GM19395 (cell line): ENCODE data around the gene MARS1.
"Not testable (repeated sequence)": the region's sequence is repeated elsewhere in the genome, so short reads cannot be mapped to it uniquely, and the experiment has no call there.

ENCODE experiments used
- ATAC-seq: cut with Tn5 transposase; IDR thresholded peaks from one replicate; pipeline ENCODE4 v1.9.1; 2021; ENCODE audit warnings: mild to moderate bottlenecking, moderate library complexity; ENCODE audit not compliant: unreplicated experiment

The MARS1 gene

DNA sequence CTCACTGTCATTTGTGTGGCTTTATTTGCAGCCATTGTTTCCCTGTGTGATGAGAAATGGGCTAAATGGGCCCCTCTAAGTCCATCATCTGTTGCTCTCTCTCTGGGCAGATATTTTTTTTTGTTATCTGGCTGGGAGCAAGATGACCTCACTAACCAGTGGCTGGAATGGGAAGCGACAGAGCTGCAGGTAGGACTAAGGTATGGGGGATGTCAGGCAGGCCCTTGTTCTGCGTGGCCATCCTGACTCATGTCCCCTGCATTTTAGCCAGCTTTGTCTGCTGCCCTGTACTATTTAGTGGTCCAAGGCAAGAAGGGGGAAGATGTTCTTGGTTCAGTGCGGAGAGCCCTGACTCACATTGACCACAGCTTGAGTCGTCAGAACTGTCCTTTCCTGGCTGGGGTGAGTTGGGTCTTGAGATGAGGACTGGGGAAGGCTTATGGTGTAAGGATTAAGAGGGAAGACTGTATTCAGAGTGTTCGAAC lies 1.3 kb downstream of the MARS1 start:
- no peak for ATAC-seq

DNA sequence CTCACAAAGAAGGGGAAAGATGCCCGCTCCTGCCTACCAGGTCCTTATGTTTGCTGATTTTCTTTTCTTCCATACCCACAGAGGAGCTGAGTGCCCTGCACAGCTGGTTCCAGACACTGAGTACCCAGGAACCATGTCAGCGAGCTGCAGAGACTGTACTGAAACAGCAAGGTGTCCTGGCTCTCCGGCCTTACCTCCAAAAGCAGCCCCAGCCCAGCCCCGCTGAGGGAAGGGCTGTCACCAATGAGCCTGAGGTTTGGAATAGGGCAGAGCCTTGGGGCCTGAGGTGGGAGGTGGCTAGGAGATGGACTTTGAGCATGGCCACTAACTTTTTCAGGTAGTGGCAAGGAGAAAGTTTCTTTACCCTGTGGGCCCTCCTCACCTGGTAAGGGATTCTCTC lies 2.3 kb downstream of the MARS1 start:
- no peak for ATAC-seq

DNA sequence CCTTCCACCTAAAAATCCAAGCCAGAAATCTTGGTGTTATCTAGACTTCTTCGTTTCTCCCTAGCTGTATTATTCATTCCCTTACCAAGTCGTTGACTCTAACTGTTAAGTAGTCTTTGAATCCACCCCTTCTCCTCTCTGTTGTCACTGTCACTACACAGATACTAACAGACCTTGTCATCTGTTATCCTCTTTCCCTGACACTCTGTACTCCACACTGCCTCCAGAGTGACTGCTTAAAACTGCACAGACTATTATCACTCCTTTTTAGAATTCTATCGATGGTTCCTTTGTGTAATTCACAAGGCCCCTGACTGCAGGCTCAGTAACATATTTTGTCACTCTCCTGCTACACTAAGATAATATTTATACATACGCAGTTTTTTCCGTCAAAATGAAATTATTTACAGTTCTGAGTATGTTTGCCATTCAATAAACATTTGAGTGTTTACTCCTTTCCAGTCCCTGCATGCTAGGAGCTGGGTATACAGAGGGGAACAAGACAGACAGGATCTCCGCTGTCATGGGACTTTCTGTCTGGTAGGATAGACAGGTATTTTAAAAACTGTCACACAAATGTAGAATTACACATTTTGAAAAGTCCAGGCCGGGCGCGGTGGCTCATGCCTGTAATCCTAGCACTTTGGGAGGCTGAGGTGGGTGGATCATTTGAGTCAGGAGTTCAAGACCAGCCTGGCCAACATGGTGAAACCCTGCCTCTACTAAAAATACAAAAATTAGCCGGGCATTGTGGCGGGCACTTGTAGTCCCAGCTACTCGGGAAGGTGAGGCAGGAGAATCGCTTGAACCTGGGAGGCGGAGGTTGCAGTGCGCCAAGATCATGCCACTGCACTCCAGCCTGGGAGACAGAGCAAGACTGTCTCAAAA lies 3.8 kb downstream of the MARS1 start:
- ATAC-seq, result no peak

DNA sequence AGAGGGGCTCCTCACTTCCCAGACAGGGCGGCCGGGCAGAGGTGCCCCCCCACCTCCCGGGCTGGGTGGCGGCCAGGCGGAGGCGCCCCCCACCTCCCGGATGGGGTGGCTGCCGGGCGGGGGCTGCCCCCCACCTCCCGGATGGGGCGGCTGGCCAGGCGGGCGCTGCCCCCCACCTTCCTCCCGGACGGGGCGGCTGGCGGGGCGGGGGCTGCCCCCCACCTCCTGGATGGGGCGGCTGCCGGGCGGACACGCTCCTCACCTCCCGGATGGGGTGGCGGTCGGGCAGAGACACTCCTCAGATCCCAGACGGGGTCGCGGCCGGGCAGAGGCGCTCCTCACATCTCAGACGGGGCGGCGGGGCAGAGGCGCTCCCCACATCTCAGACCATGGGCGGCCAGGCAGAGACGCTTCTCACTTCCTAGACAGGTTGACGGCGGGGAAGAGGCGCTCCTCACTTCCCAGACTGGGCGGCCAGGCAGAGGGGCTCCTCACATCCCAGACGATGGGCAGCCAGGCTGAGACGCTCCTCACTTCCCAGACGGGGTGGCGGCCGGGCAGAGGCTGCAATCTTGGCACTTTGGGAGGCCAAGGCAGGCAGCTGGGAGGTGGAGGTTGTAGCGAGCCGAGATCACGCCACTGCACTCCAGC lies 7.3 kb downstream of the MARS1 start:
- ATAC-seq, result not testable (repeated sequence)

DNA sequence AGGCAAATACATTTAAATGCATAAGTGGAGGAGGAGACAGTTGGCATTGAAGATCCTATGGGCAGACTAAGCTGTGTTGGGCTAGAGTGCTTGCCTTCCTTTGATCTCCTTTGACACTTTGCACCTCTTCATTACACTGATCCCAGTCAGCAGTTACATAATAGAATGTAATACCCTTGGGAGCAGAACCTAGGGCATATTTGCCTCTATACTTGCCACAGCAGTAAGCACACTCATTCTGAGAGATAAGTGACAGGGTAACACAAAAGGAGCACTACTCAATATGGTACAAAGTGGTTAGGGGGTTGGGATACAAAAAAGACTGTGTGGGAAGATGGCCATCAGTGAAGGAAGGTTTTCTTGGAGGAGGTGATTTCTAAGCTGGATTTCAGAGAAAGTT lies 9.0 kb downstream of the MARS1 start:
- ATAC-seq, result no peak

DNA sequence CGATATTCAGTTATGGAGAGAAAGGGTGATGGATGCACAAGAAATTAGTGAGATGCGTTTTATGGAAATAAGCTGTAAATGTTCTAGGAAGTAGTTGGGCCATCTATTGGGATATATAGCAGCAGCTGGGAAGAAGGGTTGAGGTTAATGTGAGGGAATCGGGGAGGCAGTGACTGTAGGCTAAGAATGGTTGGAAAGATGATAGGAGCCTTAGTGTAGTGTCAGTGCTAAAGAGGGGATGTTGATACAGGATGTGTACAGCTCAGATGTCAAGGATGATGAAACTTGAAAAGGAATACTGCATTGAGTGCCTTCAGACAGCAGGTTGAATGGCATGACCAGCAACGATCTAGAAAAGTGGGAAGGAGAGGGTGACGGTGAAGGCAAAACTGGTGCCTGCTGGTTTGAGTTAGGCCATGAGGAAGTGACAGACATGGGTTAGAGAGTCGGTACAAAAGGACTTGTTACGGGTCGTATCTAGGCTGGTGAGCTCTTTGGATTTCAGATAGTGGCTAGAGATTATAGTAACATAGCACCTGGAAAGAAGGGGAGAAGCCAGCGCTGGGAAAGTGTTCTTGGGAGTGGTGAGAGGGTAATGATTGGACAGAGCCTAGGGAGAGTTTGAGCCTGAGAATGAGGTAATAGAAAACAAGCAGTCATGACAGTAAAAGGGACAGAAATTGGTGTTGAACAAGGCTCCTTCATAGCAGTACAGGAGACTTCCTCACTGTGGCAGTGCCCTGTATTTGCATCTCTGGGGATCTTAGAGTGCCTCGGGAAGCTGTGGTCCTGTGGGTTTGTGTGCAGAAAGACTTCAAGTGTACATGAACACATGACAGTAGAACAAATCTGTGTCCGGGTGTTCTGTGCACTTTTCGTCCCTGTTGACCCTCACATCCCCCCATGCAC lies 9.6 kb downstream of the MARS1 start:
- ATAC-seq, result no peak

DNA sequence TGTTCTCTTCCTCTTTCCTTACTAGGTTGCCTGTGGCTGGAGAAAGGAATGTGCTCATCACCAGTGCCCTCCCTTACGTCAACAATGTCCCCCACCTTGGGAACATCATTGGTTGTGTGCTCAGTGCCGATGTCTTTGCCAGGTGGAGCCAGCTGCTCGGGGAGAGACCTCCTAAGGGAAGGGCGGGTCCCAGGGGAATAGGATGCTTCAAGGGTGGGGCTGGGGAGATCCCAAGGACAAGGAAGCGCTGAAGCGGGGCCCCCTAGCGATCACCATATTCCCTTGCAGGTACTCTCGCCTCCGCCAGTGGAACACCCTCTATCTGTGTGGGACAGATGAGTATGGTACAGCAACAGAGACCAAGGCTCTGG lies 10.2 kb downstream of the MARS1 start:
- no peak for ATAC-seq

DNA sequence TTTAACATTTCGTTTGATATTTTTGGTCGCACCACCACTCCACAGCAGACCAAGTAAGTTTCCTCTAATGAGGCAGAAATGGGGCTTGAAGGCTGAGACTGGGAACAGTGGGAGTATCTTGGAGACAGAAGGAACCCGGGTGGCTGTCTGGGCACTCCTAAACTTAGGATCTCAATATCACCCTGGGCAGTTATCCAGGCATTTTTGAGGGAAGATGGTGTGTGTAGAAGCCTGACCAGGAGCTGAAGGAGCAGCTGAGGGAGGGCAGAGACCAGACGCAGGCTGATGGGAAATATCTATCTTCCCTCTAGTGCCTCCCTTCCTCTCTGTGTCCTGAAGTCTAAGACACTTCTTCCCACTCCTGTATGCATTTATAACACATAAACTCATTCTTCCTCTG lies 10.7 kb downstream of the MARS1 start:
- ATAC-seq, result no peak

DNA sequence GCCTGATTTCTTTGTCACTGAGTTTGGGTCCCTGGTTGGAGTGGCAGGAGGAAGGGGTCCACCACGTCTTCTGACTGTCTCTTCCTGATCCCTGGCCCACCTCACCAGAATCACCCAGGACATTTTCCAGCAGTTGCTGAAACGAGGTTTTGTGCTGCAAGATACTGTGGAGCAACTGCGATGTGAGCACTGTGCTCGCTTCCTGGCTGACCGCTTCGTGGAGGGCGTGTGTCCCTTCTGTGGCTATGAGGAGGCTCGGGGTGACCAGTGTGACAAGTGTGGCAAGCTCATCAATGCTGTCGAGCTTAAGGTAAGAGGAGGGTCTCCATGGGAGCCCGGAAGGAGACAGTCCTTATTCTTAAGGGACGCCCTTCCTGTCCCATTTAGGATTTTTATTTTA lies 12.3 kb downstream of the MARS1 start:
- no peak for ATAC-seq

DNA sequence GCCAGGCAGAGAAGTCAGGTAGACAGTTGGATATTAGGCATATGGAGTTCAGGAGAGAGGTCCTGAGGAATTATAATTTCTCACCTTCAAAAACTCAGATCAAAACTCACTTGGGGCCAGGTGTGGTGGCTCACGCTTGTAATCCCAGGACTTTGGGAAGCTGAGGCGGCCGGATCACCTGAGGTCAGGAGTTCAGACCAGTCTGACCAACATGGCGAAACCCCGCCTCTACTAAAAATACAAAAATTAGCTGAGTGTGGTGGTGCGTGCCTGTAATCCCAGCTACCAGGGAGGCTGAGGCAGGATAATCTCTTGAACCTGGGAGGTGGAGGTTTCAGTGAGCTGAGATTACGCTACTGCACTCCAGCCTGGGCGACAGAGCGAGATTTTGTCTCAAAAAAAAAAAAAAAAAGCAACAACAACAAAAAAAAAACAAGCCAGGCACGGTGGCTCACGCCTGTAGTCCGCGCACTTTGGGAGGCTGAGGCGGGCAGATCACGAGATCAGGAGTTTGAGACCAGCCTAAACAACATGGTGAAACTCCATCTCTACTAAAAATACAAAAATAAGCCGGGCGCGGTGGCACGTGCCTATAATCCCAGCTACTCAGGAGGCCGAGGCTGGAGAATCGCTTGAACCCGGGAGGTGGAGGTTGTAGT lies 14.6 kb downstream of the MARS1 start:
- ATAC-seq, result not testable (repeated sequence)

DNA sequence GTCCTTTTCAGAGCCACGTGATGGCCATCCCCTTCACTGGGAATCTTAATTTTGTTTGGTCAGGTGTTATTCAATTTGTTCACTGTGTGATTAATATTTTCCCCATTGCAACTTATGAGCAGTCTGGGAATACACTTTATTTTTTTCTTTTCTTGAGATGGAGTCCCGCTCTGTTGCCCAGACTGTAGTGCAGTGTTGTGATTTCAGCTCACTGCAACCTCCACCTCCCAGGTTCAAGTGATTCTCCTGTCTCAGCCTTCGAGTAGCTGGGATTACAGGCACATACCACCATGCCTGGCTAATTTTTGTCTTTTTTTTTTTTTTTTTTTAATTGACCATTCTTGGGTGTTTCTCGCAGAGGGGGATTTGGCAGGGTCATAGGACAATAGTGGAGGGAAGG lies 18.7 kb downstream of the MARS1 start:
- ATAC-seq, result not testable (repeated sequence)

DNA sequence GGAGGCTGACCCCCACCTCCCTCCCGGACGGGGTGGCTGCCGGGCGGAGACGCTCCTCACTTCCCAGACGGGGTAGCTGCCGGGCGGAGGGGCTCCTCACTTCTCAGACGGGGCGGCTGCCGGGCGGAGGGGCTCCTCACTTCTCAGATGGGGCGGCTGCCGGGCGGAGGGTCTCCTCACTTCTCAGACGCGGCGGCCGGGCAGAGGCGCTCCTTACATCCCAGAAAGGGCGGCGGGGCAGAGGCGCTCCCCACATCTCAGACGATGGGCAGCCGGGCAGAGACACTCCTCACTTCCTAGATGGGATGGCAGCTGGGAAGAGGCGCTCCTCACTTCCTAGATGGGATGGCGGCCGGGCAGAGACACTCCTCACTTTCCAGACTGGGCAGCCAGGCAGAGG lies 19.9 kb downstream of the MARS1 start:
- not testable (repeated sequence) for ATAC-seq

DNA sequence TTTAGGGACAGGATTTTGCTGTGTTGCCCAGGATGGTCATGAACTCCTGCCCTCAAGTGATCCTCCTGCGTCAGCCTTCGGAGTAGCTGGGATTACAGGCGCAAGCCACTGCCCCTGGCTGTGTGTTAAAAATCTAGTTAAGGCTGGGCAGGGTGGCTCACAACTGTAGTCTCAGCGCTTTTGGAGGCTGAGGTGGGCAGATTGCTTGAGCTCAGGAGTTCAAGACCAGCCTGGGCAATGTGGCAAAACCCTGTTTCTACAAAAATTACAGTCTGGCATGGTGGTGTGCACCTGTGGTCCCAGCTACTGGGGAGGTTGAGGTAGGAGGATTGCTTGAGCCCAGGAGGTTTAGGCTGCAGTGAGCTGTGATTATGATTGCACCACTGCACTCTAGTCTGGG lies 23.3 kb downstream of the MARS1 start:
- ATAC-seq, result no peak

DNA sequence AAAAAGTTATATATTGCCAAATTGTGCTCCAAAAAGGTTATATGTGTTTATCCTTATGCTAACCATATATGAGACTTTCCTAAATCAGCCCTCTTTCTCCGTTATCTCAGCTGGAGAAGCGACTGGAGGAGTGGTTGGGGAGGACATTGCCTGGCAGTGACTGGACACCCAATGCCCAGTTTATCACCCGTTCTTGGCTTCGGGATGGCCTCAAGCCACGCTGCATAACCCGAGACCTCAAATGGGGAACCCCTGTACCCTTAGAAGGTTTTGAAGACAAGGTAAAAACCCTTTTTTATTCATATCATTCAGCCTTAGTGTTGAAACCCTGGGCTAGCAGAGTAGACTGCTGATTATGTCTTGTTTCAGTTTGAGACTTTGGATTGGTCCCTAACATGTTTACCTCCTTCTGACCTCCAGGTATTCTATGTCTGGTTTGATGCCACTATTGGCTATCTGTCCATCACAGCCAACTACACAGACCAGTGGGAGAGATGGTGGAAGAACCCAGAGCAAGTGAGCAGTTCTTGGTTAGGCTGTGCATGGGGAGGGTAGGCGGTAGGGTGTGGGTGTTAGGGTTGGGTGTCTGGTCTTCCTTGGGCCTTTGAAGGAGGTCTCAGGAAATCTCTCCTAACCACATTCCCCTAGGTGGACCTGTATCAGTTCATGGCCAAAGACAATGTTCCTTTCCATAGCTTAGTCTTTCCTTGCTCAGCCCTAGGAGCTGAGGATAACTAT lies 23.9 kb downstream of the MARS1 start:
- ATAC-seq, result no peak

DNA sequence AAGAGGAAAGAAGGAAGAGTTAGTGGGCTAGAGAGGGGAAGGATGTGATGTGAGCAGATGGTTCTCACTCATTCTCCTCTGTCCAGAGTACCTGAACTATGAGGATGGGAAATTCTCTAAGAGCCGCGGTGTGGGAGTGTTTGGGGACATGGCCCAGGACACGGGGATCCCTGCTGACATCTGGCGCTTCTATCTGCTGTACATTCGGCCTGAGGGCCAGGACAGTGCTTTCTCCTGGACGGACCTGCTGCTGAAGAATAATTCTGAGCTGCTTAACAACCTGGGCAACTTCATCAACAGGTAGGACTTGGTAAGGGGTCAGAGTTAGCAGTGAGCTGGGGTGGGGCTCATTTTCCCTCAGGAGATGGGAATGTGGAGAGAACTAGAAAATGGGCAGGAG lies 24.8 kb downstream of the MARS1 start:
- ATAC-seq, result no peak

DNA sequence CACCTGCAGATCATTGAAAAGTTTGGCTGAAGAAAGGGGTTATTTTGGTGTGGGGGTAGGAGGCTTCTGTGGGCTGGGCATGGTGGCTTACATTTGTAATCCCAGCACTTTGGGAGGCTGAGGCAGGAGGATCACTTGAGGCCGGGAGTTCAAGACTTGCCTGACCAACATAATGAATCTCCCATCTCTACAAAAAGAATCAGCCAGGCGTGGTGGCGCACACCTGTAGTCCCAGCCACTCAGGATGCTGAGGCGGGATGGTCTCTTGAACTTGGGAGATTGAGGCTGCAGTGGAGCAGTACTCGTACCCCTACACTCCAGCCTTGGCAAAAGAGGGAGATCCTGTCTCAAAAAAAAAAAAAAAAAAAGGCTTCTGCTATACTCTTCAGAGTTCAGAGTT lies 25.4 kb downstream of the MARS1 start:
- ATAC-seq, result no peak

DNA sequence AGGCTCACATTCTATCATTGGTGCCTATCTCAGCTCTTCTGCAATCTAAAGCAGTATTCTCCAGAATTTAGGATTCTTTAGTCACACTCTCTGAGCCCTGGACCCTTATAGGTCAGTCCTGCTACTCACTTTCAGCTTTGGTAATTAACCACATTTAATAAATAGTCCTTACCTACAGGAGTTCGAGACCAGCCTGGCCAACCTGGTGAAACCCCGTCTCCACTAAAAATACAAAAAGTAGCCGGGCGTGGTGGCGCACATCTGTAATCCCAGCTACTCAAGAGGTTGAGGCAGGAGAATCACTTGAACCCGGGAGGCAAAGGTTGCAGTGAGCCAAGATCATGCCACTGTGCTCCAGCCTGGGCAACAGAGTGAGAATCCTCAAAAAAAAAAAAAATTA lies 25.8 kb downstream of the MARS1 start:
- ATAC-seq, result not testable (repeated sequence)

DNA sequence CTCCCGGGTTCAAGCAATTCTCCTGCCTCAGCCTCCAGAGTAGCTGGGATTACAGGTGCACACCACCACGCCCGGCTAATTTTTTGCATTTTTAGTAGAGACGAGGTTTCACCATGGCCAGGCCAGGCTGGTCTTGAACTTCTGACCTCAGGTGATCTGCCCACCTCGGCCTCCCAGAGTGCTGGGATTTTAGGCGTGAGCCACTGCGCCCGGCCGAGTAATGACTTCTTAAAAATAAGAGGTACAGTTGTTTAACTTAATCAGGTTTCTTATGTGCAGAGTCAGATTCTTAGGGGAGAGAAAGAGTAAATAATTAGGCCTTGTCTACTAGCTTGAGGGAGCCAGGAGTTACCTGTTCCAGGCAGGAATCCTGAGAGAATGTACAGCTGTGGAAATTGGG lies 26.4 kb downstream of the MARS1 start:
- ATAC-seq, result not testable (repeated sequence)

DNA sequence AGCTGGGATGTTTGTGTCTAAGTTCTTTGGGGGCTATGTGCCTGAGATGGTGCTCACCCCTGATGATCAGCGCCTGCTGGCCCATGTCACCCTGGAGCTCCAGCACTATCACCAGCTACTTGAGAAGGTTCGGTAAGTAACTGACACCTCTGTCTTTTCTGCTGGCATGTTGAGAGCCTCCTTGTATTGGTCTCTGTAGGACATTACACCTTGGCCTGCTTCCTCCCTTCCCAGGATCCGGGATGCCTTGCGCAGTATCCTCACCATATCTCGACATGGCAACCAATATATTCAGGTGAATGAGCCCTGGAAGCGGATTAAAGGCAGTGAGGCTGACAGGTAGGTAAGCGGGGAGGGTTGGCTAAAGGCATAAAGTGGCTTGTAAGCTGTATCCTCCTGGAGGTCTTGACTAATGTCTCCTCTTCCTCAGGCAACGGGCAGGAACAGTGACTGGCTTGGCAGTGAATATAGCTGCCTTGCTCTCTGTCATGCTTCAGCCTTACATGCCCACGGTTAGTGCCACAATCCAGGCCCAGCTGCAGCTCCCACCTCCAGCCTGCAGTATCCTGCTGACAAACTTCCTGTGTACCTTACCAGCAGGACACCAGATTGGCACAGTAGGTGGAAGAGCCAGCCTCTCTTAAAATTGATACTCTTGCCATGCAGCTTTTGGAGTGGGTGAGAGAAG lies 27.0 kb downstream of the MARS1 start:
- no peak for ATAC-seq
